B cell (primary cell): Measurements from ENCODE around the gene TIAM2. TPM values are rescaled to one million over a fixed set of nuclear protein-coding genes. Genes with fewer than 3 reads are reported as not detected.

Experiments used
- ATAC-seq: fragments of 200-7000 bp; cut with Tn5 transposase; one replicate; pipeline ENCODE4 v1.10.0; 2021; ENCODE audit warnings: low read depth, mild to moderate bottlenecking, moderate number of reproducible peaks, moderate library complexity
- CTCF ChIA-PET: fragments of 350-600 bp; sonication (Branson Sonifier 250); formaldehyde crosslinking; loops from one replicate; lab custom pipeline; 2021; ENCODE audit warnings: antibody characterized with exemption, inconsistent platforms; lab: Charles Lee
- POLR2A ChIA-PET: fragments of 350-600 bp; sonication (Branson Sonifier 250); formaldehyde crosslinking; loops from one replicate; lab custom pipeline; 2021; ENCODE audit warnings: antibody characterized with exemption; lab: Charles Lee
- DNase-seq: peaks from one replicate; pipeline ENCODE4 v3.0.0; 2013
- H2AFZ ChIP-seq: 2 replicates; pipeline ENCODE4 v1.6.1; 2012; ENCODE audit warnings: mild to moderate bottlenecking, low read depth, low read length; ENCODE audit not compliant: insufficient read depth, poor library complexity, severe bottlenecking
- H3K27ac ChIP-seq, 2 donors: 1 replicate in 1 of 2; 2 replicates in 1 of 2; pipeline ENCODE4 v1.5.1; 2012 to 2013; ENCODE audit warnings: low read length in 2 of 2, mild to moderate bottlenecking in 2 of 2, moderate library complexity in 1 of 2
- H3K27me3 ChIP-seq, 4 experiments: fragments of 200-600 bp in 1 of 4; sonication (generic) in 1 of 4; replicated peaks in 1 of 4; 1 replicate in 2 of 4; 2 replicates in 2 of 4; pipeline versions ENCODE4 v1.6.1 to v1.7.0; 2013 to 2016; ENCODE audit warnings: low read length in 3 of 4, mild to moderate bottlenecking in 2 of 4, mixed read lengths in 1 of 4, moderate library complexity in 1 of 4; ENCODE audit not compliant: insufficient read depth in 4 of 4, control insufficient read depth in 3 of 4; ENCODE audit errors: control extremely low read depth in 1 of 4
- H3K36me3 ChIP-seq, 2 experiments: replicated peaks in 1 of 2; 1 replicate in 1 of 2; 2 replicates in 1 of 2; pipeline versions ENCODE4 v1.6.1 to v1.7.1; 2013; ENCODE audit warnings: low read length in 1 of 2; ENCODE audit not compliant: insufficient read depth in 2 of 2, control insufficient read depth in 1 of 2; ENCODE audit errors: control extremely low read depth in 1 of 2, extremely low read depth in 1 of 2
- H3K4me1 ChIP-seq, 2 donors: fragments of 200-600 bp in 1 of 2; sonication (generic) in 1 of 2; 1 replicate in 1 of 2; 2 replicates in 1 of 2; pipeline versions ENCODE4 v1.5.1 to v1.6.1; 2013 to 2017; ENCODE audit warnings: low read length in 2 of 2; ENCODE audit not compliant: control insufficient read depth in 2 of 2, insufficient read depth in 2 of 2
- H3K4me2 ChIP-seq: replicated peaks from 2 replicates; pipeline ENCODE3; 2012; ENCODE audit warnings: mild to moderate bottlenecking, low read depth, low read length; ENCODE audit not compliant: poor library complexity, severe bottlenecking
- H3K4me3 ChIP-seq, 5 experiments: fragments of 200-600 bp in 1 of 5; sonication (generic) in 1 of 5; 1 replicate in 3 of 5; 2 replicates in 2 of 5; pipeline versions ENCODE4 v1.5.1 to v1.7.0; 2011 to 2016; ENCODE audit warnings: low read length in 4 of 5, mild to moderate bottlenecking in 4 of 5, low read depth in 2 of 5, control low read depth in 1 of 5, moderate library complexity in 1 of 5; ENCODE audit not compliant: insufficient read depth in 1 of 5; ENCODE audit errors: control extremely low read depth in 1 of 5, extremely low read depth in 1 of 5
- H3K79me2 ChIP-seq: fragments of 200-600 bp; sonication (generic); one replicate; pipeline ENCODE4 v1.6.0; 2016; ENCODE audit warnings: low read length; ENCODE audit not compliant: control insufficient read depth, insufficient read depth
- H3K9ac ChIP-seq: fragments of 200-600 bp; sonication (generic); 2 replicates; pipeline ENCODE4 v1.6.1; 2017; ENCODE audit warnings: mild to moderate bottlenecking, low read length, moderate library complexity
- H3K9me3 ChIP-seq, 3 donors: one replicate each; pipeline versions ENCODE4 v1.6.1 to v1.7.1; 2013; ENCODE audit warnings: low read length in 2 of 3; ENCODE audit not compliant: control insufficient read depth in 2 of 3, insufficient read depth in 1 of 3; ENCODE audit errors: control extremely low read depth in 1 of 3
- H4K20me1 ChIP-seq: 2 replicates; pipeline ENCODE4 v1.6.0; 2012; ENCODE audit warnings: mild to moderate bottlenecking, low read length; ENCODE audit not compliant: insufficient read depth, control insufficient read depth, poor library complexity, severe bottlenecking
- H3K27ac Mint-ChIP-seq: one replicate; pipeline ENCODE4 v1.8.0; 2021; ENCODE audit warnings: mixed read lengths
- H3K27me3 Mint-ChIP-seq: one replicate; pipeline ENCODE4 v1.8.0; 2021; ENCODE audit warnings: mixed read lengths
- H3K4me1 Mint-ChIP-seq: one replicate; pipeline ENCODE4 v1.8.0; 2021; ENCODE audit warnings: mixed read lengths
- H3K4me3 Mint-ChIP-seq: one replicate; pipeline ENCODE4 v1.8.0; 2021; ENCODE audit warnings: mixed read lengths
- H3K9me3 Mint-ChIP-seq: one replicate; pipeline ENCODE4 v1.8.0; 2022; ENCODE audit warnings: mixed read lengths; ENCODE audit not compliant: insufficient read depth
- EZH2 ChIP-seq: IDR thresholded peaks from 2 replicates; pipeline ENCODE4 v1.6.1; 2012; ENCODE audit warnings: borderline replicate concordance, low read depth, mild to moderate bottlenecking, moderate library complexity, low read length; ENCODE audit not compliant: insufficient read depth, poor library complexity, severe bottlenecking
- WGBS: methylation state at CpG from one replicate; pipeline ENCODE4 v1.1.5; 2013; ENCODE audit warnings: missing lambda C conversion rate; ENCODE audit not compliant: insufficient coverage; 5-methylcytosine and 5-hydroxymethylcytosine counted together
- intact Hi-C: fragments of 100-400 bp; cut with micrococcal nuclease; formaldehyde crosslinking; loops from one replicate; pipeline ENCODE4 v1.10.0; 2022
- polyA plus RNA-seq: library from polyadenylated mRNA; depleted of rRNA; stranded (reverse); fragments of >200 nt; gene quantifications from 2 replicates; pipeline ENCODE4 v1.2.3, GENCODE V29; 2012
- total RNA-seq, 2 donors: library from RNA; stranded (reverse); fragments of 120-200 nt in 1 of 2; gene quantifications; 1 replicate in 1 of 2; 2 replicates in 1 of 2; pipeline versions ENCODE4 v1.2.3 to v1.2.4, GENCODE V29; 2013 to 2022
- TF ChIP-seq, protein P1 (sequence below): fragments of 200-600 bp; IDR thresholded peaks from one replicate; pipeline ENCODE4 v1.8.0; 2022; ENCODE audit warnings: antibody characterized with exemption, mild to moderate bottlenecking

The TIAM2 gene
- total and polyA plus RNA-seq, 2 donors (not counting 1 experiment from before 2014, with no cell fraction given) = 13.1 to 18.8 TPM

DNA sequence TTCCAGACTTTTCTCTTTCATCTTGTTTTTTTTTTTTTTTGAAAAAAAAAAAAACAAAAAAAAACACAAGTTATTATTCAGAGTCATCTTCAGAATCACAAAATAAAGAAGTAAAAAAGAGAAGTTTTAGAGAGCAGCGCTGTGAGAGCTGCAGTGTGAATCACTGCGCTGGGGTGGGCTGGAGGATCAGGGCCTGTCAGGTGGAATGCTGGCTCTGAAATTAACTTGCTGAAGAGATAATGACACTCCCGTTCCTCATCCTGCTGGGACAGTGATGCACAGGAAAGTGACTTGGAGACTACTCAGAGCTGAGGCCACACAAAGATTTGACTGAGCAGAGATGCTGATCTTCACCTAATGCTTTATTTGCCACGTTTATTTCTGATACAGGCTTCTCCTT, 226.0 kb downstream of the TIAM2 start:
- H3K4me1 ChIP-seq = no peaks in the 10 kb centered on the region
- 84% methylated on average over 4 of the region's 4 CpGs for WGBS
- no peak overlapping the region for H3K27ac ChIP-seq
- H3K4me3 Mint-ChIP-seq = no peak overlapping the region
- intact Hi-C loops = no loop called here
- ATAC-seq (no peak), DNase-seq (no peak)
- H3K4me3 ChIP-seq = no peak overlapping the region
- no peak overlapping the region for H3K4me2 ChIP-seq
- no peak overlapping the region for H3K9ac ChIP-seq
- no peaks in the 10 kb centered on the region for H3K9me3 ChIP-seq
- no peaks in the 10 kb centered on the region for H3K79me2 ChIP-seq
- CTCF ChIA-PET = no interaction called here
- peaks cover 2% of the 10 kb centered on the region for H3K27me3 Mint-ChIP-seq
- H3K9me3 Mint-ChIP-seq = no peaks in the 10 kb centered on the region
- no peak overlapping the region for H3K27ac Mint-ChIP-seq
- H2AFZ ChIP-seq = no peak overlapping the region
- POLR2A ChIA-PET = no interaction called here
- H3K36me3 ChIP-seq = no peaks in the 10 kb centered on the region
- H3K27me3 ChIP-seq = no peaks in the 10 kb centered on the region
- TF ChIP-seq EZH2 = no peak
- TF ChIP-seq, protein P1, sequence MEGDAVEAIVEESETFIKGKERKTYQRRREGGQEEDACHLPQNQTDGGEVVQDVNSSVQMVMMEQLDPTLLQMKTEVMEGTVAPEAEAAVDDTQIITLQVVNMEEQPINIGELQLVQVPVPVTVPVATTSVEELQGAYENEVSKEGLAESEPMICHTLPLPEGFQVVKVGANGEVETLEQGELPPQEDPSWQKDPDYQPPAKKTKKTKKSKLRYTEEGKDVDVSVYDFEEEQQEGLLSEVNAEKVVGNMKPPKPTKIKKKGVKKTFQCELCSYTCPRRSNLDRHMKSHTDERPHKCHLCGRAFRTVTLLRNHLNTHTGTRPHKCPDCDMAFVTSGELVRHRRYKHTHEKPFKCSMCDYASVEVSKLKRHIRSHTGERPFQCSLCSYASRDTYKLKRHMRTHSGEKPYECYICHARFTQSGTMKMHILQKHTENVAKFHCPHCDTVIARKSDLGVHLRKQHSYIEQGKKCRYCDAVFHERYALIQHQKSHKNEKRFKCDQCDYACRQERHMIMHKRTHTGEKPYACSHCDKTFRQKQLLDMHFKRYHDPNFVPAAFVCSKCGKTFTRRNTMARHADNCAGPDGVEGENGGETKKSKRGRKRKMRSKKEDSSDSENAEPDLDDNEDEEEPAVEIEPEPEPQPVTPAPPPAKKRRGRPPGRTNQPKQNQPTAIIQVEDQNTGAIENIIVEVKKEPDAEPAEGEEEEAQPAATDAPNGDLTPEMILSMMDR = no peak
- no peaks in the 10 kb centered on the region for H4K20me1 ChIP-seq
- H3K4me1 Mint-ChIP-seq = peaks cover 4% of the 10 kb centered on the region

GRCh38 chr6:155222506-155222905, 227.4 kb downstream of the TIAM2 start:
- Histone ChIP-seq H2AFZ (no peak overlapping the region), H3K27ac (no peak overlapping the region), H3K79me2 (no peaks in the 10 kb centered on the region), H3K9ac (no peak overlapping the region), H3K4me1 (no peaks in the 10 kb centered on the region), H3K4me2 (no peak overlapping the region), H3K36me3 (no peaks in the 10 kb centered on the region), H4K20me1 (no peaks in the 10 kb centered on the region), H3K4me3 (no peak overlapping the region), H3K27me3 (no peaks in the 10 kb centered on the region), H3K9me3 (no peaks in the 10 kb centered on the region)
- TF ChIP-seq, protein P1 = no peak
- no peak for TF ChIP-seq EZH2
- H3K4me1 Mint-ChIP-seq = peaks cover 4% of the 10 kb centered on the region
- WGBS = 94% methylated on average over 4 of the region's 4 CpGs
- ChIA-PET CTCF (no interaction called here), POLR2A (no interaction called here)
- no peaks in the 10 kb centered on the region for H3K9me3 Mint-ChIP-seq
- no peak overlapping the region for H3K4me3 Mint-ChIP-seq
- no peaks in the 10 kb centered on the region for H3K27me3 Mint-ChIP-seq
- DNase-seq = no peak
- ATAC-seq = no peak
- H3K27ac Mint-ChIP-seq = no peak overlapping the region
- intact Hi-C loops = no loop called here
